DOHH2 (cell line): ENCODE measurements around the gene COL5A1.

Experiments used
- CTCF ChIP-seq: fragments of 200-600 bp; sonication (generic); IDR thresholded peaks from one replicate; pipeline ENCODE4 v1.5.1; 2014; ENCODE audit warnings: antibody characterized with exemption, mild to moderate bottlenecking, low read depth, low read length; ENCODE audit not compliant: poor library complexity, severe bottlenecking
- EZH2phosphoT487 ChIP-seq: fragments of 200-600 bp; sonication (generic); IDR thresholded peaks from 2 replicates; pipeline ENCODE4 v1.6.1; 2017; ENCODE audit warnings: borderline replicate concordance, mild to moderate bottlenecking, antibody characterized with exemption, low read length, moderate library complexity, mixed read lengths

DNA sequence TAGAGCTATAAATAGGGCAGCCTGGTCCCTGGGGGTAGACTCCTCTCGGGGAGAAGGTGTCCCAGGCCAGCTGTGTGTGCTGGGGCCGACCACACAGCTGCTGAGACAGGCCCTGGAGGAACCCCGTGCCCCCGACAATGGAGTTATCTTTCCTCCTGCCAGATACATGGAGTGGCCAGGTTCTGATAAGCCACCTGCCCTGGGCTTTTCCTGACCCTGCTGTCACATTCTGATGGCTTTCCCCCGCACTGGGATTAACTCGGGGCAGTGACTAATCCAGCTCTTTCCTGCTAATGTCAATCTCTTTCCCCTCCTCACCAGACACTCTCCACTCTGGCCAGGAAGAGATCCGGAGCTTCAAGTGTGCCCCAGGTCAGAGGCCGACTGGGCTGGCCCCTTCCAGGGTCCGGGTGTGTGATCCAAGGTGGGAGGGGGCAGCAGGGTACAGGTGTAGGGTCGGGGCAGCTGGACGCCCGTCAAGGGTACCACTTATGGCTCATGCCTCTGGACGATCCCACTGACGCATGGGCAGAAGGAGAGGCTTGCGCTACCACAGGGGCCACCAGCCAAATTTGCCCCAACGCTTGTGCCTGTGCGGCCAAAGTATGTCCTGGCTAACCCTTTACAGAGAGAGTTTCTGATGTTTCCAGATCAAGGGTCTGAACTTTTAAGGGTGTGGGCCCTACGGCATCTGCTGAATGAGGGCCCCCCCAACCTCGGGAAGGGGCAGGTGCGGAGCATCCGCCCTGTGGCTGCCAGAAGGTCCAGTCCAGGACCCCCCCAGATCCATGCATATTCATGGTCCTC is 20.6 kb upstream of the COL5A1 start:
- TF ChIP-seq CTCF = no peak
- TF ChIP-seq EZH2phosphoT487 = no peak
